Activated T-cell treated with anti-CD3 and anti-CD28 coated beads for 1 hour (primary cell): ENCODE measurements around the gene GPATCH3.
"Not testable (repeated sequence)": the region's sequence is repeated elsewhere in the genome, so short reads cannot be mapped to it uniquely, and the experiment has no call there.

Experiments
- DNase-seq: peaks from one replicate; pipeline ENCODE4 v3.0.0-alpha.2; 2020; ENCODE audit warnings: low read depth

The GPATCH3 gene

DNA sequence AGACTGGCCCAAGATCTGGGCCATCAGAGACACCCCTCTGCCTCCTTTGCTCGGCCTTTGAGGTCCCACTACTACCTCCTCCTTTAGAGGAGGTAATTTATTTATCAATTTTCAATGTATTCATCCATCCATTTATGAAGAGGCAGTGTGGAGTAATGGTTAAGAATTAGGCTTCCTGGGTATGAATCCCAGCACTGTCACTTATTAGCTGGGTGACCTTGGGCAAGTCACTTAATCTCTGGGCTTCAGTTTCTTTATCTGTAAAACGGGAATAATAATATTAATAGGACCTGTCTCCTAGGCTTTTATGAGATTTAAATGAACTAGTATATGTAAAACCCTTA, 11.9 kb upstream of the GPATCH3 start:
- no peak for DNase-seq

DNA sequence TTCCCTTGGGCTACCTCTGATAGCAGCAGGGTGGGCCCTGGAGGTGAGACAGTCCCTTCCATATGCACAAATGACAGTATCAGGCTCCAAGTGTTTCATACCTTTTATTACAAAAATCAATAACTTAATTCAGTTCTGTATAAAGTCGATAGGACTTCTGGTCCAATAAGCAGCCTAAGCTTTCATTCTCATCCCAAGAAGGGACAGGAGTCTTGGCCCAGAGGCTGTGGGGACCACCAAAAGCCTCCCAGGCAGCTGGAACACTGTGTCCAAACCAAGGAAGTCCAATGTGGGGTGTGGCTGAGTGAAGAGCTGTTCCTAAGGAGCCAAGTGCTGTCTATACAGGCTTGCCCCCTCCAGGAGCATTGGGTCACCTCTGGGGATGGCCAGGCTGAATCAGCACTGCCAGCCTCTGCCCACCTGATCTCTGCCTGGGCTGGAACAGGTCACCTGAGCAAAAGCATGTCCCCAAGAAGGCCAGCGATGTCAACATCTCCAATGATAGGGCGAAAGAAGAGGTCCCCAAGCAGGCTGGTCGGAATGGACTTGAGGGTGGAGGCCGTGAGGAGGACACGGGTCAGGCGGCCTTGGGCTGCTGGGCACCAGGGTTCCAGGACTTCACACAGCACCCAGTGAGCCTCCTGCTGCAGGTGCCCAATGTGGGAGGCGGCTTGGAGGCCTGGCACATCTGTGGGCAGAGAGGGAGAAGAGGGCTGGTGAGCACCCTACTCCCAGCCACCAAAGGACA, 11.3 kb upstream of the GPATCH3 start:
- DNase-seq = no peak

DNA sequence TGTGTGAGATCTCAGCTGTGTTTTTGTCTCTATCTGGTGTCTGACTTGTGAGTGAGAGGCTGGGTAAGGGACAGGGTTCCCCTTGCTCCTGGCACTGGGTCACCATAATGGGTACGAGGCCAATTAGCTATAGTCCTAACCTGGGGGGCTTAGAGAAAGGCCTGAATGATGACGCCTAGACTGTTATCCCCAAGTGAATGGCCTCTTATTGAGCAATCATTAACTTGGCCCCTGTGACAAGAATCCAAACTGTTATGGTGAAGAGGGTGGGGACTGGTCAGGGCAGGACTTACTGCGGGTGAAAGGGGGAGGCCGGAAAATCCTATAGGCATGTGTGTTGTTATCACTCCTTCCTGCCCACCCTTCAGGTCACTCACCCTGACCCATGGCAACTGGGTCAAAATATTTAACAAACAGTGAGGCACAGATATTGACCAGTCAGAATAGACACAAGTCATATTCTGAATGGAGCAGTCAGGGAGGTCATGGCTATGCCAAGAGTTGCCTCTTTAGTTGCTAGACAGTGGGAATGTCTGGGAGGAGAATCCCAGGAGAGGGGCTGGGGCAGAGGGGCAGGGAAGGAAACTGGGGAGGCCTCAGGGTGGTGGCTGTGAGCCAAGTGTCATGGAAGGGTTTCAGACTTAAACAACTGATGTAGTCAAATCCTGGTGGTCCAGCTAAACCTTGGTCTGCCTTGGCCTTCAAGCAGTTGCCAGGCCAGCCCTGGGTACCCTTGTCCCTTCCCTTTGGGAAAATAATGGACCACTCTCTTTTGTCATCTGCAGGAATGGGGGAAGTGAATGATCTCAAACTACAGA, 10.3 kb upstream of the GPATCH3 start:
- no peak for DNase-seq

DNA sequence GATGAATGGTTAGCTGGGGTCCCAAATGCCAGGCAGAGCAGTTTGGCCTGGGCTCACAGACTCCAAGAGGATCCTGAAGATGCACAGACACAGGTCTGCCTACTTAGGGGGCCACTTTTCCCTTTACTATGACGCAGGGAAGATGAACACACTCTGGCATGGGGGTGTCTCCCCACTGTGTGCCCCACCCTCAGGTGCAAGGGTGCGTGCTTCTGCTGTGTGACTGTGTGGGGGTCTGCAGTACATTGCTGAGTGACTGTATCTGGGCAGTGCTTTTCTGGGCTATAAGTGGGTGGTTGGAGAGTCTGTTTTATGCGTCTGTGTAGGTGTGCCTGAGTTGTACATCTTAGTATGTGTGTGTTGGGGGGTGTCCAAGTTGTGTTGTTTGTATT, 9.7 kb upstream of the GPATCH3 start:
- no peak for DNase-seq

DNA sequence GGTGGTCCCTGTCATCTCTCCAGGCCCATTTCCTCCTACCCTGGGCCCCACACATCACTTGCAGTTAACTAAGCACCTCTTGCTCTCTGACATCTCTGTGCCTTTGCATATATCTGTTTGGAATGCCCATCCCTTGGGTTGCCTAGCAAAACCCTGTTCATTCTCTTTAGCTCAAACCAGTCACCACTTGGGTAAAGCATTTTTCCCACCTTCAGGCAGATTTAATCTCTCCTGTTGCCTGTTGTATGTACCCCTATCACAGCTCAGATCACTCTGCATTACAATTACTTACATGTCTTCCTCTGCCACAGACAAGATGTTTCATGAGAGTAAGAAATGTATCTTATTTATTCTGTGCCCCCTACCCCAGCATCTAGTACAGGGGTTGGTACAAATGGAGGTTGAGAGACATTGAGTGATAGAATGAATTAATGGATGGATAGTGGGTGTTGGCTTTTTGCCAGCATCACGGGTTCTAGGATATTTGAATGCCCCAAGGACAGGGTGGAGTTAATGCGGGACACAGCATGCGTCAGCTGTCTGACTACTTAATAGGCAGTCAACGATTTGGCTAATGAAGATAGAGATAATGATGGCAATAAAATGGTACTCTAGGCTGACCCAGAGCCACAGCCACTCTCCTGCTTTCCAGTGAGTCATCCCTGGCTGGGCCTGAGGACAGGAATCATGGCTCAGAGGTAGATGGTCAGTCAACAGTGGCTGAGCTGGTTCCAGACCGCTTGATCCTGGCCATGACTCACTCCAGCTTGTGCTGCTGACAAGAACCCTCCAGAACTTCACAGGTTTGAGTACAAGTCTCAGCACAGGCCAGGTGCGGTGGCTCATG, 7.0 kb upstream of the GPATCH3 start:
- no peak for DNase-seq

DNA sequence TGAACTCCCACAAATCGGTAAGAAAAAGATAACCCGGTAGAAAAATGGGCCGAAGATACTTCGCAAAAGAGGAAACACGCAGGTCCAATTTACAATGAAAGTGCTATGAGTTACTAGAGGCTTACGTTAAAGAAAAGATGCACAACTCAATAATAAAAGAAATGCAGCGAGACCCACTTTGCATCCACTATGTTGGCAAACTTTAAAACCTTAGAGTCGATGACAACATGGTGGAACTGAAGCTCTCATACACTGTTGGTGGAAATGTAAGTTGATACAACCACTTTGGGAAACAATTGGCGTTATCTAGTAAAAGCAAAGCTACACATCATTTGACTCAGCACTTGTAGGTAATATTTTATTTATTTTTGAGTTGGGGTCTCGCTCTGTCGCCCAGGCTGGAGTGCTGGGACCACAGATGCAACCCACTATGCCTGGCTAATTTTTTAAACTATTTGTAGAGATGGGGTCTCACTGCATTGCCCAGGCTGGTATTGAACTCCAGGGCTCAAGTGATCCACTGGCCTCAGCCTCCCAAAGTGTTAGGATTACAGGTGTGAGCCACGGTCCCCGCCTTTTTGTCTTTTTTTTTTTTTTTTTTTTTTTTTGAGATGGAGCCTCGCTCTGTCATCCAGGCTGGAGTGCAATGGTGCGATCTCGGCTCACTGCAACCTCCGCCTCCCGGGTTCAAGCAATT, 696 bp upstream of the GPATCH3 start:
- DNase-seq = no peak

DNA sequence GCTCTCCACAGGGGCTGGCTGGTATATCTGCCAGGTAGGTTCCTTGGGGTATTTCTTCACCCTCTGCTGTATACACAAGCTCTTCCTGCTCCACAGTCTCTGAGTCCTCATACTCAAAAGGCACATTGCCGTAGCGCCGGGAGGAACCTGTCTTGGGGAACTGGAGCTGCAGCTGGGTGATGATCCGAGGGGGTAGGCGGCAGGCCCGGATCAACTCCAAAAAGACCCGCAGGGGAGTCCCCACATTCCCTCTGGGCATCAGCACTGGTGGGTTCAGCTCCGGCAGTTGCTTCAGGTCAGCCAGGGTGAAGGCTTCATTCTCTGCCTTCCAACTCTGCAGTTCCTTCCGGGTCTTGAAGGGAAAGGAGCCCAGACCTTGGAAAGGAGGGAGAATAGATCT, 2.9 kb downstream of the GPATCH3 start:
- no peak for DNase-seq

DNA sequence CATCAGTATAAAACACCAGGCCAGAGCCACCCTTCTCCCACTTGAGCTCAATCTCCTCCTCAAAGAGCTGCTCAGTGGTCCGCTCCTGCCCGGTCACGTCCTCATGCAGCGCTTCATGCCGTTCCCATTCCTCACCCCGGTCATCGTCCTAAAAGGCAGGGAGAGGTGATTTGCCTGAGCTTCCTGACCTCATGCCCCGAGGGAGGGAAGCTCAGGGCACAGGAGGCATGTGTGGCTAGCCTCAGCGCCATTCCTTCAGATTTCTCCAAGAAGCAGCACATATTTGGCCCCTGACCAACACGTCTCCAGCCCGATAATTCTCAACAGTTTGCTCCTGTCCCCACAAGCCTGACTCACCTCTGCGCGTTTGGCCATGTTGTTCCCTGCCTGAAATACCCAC, 6.0 kb downstream of the GPATCH3 start:
- no peak for DNase-seq

DNA sequence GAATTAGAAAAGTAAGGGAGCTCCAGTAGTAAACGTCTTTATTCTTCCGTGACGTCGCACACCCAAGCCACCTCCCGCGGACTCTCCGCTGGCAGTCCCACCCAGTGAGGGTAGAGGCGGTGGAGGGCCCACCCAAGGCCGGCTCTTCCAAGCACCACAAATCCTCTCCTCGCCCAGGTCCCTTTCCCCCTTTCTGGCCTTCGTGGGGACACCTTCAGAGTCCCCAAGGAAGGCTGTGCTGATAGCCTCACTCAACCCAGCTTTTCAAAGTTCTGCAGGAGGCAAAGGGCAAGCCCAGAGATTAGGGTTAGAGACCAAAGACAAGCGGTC, 9.8 kb downstream of the GPATCH3 start:
- DNase-seq = no peak

DNA sequence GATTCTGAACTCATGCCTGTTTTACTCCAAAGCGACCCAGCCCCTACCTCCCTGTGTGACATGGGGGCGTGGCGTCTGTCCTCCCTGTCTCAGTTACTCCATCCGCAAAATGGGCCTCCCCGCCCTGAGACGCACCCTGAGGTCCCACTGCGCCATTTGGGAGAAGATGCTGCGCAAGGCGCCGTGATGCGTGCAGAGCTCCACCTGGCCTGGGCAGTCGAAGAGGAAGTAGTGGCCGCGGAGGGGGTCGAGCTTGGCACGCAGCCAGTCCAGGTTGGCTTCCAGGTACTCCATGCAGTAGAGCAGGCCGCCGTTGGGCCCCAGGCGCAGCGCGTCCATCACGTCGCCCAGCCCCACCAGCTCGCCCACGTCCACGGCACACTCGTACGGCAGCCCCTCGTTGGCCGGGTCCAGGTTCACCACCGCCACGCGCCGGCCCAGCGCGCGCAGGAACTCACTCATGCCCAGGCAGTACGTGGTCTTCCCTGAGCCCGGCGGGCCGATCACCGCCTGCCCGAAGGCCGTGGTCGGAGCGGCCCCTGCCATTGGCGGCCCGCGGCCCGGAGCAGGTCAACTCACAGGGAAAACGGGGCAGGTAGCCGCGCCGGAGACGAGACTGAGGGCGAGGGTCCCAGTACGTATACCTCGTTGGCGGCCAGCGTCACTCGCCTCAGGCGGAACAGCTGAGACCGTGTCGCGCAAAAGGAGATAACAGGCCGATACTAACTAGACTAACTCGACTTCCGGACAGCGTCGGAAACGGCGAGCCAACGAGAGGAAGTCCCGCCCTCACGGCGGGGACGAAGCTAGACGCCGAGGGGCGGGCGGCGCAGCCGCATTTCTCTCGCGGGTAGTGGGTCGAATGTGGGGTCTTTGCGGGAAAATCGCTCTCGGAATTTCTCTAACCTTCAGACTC, 10.5 kb downstream of the GPATCH3 start, which contains the start of gene GPN2:
GPN2 (minus strand) TSS at position 733 of the 916 bp plus-strand sequence; CDS start at position 546, 187 bp downstream.
- DNase-seq = peak; percentile 68

DNA sequence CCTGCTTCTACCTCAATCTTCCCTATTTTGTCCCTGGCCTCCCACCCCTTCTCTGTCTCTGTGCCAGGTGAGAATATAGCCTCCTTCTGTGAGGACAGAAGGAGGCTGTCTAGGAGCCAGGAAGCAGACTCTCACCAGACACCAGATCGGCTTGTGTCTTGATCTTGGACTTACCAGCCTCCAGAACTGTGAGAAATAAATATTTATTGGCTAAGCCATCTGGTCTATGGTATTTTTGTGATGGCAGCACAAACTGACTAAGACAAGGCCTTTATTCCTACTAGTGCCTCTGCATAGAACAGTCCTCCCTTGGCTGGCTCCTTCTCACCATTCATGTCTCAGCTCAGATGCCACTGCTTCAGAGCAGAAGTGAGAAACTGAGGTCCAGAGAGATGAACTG, 12.0 kb downstream of the GPATCH3 start:
- DNase-seq = no peak

DNA sequence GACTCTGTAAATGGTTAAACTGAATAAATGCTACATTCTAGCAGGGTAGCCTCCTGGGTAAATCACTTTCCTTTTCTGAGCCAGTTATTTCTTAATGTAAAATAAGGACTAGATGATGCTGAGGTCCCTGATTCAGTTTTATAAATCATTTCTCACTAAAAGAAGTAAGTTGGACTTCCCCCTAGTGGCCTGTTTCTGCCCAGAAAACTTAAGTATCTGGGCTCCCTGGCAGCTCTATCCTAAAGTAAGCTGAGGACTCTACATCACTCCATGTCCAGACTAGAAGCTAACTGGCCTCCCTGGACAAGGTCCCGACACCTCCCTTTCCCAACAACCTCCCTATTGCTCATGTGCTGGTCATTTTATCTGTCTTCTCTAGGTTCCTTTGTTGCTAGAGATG, 13.1 kb downstream of the GPATCH3 start:
- DNase-seq = no peak

DNA sequence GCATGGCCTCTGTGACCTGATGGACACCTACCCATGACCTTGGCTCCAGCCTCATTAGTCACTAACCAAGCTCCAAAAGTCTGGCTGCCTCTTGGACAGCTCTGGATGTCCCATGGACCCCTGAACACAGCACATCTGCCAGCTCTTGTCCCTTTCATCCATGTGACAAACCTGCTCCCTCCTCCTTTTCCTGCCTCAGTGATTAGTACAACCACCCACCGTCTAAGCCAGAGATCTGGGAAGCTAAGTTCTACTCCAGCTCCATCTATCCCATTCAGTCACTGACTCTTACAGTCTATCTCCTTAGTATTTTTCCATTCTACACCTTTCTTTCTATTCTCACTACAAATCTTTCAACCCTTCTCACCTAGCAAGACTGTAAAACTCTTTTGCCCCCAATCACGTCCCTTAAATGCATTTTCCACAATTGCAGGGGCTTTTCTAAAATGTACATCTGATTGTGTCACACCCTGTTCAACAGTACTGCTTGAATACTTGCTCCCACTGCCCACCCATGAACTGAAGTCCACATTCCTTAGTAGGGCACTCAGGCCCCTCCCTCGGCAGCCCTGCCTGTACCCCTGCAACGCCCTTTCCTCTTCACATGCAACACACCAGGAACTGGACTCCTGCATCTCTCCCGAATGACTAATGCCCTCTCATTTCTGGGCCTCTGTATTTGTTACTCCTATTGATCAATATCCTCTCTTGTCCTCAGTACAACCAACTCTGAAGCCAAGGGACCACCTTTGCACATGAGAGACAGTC, 17.4 kb downstream of the GPATCH3 start:
- no peak for DNase-seq

DNA sequence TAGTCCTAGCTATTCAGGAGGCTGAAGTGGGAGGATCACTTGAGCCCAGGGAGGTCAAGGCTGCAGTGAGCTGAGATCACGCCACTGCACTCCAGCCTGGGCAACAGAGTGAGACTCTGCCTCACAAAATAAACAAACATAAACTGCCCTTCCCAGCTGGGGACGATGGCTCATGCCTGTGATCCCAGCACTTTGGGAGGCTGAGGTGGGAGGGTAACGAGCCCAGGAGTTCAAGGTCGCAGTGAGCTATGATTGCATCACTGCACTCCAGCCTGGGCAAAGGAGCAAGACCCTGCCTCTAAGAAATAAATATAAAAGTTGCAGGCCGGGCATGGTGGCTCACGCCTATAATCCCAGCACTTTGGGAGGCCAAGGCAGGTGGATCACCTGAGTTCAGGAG, 18.7 kb downstream of the GPATCH3 start:
- DNase-seq = not testable (repeated sequence)

DNA sequence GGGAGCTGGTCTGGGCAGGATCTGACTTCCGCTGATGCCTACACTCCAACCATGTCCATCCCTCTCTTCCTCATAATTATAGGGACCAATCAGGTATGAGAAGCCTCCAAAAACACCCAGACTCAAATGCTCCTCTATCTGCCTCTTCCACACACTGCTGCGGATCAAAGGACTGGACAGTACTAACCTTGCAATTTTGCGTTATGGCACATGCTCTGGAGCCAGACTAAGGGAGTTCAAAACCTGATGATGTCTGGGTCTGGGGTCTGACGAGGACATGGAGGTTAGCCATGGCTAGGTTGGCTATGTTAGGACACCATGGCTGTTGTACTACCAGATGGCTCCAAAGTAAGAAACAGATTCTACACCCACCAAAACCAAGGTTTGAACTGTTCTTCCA, 20.5 kb downstream of the GPATCH3 start:
- DNase-seq = no peak

DNA sequence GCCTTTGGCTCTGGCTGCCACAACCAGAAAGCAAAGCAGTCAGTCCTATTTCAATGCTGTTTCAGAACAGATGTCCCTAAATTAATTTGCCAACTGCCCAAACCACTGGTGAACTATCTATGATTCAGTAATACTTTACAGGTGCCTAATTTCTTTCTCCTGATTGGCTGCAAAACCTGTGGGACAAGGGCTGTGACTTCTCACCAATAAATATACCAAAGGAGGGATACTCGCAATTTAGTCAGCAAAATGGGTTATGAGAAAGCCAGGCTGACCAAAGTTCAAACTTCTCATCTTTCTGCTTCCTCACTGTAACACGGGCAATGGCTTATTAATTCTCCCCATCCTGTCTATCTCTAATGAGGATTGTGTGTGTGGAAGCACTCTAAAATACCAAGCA, 22.9 kb downstream of the GPATCH3 start:
- no peak for DNase-seq

DNA sequence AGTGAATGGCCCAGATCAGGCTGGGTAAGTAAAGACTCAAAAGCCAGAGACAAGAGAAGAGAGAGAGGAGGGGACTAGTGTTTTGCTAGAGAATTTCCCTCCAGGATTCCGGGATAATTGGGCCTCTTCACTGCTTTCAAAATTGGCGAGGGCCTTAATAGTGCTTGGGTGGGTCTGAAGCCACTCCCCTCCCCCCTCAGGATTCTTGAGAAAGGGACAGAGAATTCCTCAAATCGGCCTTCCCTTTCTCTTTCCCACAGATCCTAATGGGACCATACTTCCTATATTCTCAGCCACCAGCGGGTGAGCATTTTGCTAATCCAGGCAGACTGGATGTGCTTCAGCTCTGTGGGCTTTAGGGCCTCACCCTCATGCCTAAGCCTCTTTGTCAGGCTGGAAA, 25.4 kb downstream of the GPATCH3 start:
- no peak for DNase-seq

DNA sequence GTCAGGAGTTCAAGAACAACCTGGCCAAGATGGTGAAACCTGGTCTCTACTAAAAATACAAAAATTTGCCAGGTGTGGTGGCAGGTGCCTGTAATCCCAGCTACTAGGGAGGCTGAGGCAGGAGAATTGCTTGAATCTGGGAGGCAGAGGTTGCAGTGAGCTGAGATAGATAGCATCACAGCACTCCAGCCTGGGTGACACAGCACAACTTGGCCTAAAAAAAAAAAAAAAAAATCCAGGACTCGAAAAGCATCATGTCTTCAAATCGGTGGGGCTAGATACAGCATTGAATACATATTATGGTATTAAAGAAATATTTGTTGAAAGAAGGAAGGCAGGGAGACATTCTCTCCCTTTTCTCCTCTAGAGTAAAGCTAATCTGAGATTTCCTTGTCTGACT, 27.2 kb downstream of the GPATCH3 start:
- DNase-seq = not testable (repeated sequence)

DNA sequence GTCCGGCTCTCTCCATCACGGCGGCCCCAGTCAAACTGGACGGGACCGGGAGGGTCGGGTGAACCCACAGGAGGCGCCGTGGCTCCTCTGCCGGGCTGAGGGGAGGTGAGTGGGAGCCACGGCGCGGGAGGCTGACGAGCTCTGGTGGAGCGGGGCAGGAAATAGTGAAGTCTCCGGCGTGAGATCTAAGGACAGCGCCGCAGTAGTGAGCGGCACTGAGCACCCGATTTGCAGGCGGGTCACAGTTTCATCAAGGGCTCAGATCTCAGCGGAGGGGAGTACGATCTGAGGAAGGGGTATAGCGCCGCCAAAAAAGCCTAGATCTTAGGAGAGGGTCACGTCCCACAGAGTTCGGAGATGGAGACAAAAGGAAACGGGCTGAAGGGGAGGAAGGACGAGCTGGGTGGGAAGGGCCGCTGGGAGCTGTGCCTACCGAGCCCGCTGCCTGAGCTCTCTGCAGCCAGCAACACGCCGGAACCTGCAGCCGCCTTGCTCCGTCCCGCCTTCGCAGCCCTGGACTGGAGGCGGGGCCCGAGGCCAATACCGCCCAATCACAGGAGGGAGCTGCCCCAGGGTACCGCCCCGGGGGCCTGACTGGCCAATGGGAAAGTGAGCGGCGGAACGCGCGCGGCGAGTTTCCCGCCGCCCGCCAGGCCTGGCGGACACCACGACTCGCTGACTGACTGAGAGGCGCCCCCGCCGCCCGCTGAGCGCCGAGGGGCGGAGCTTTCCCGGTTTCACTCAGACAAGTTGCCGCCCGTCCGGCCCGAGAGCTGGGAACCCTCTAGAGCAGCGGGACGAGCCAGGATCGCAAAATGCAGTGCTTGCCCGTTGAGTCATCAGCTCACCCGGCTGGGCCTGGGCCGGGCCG, 35.4 kb downstream of the GPATCH3 start:
- peak; percentile 89 for DNase-seq
